ENCODE measurements around the gene NMRK1. TPM values are rescaled to one million over a fixed set of nuclear protein-coding genes. Genes with fewer than 3 reads are reported as not detected.

NMRK1 gene
- total RNA-seq, 1 donor from 2014 or later: 38.5 TPM

DNA sequence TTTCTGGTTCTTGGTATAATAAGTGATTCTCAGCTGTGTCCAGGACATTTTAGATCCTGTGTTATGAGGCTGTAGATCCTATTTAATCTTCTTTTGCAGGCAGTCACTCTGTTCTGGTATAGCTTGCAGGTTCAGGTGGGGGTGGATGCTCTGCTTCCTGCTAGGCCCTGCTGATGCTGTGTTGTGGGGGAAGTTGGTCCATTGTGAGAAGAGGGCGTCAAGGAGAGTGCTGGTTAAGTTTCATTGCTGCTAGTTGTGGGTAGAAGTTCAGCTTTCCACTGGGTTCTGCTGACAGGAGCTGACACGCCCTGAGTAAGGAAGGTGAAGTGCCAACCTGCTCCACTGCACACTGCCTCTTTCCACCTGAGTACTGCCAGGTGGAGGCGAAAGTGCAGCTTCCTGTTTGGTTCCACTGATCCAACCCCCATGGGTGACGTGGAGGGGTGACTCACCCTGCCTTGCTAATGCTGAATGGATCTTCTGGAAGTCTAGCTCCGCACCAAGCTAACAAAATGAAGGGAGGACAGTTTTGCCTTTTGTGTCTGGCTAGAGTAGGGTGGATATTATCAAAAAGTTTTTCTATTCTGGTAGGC is 16.3 kb downstream of the NMRK1 start:
- Histone ChIP-seq H3K27ac (no peak overlapping the region), H3K4me3 (no peak overlapping the region), H3K36me3 (peaks cover 47% of the 10 kb centered on the region), H3K9me3 (no peaks in the 10 kb centered on the region), H3K27me3 (ENCODE audit: low read depth) (no peaks in the 10 kb centered on the region), H3K4me1 (no peaks in the 10 kb centered on the region)
- ATAC-seq (peak; percentile 94 to 96), DNase-seq (peak; percentile 81)
- intact Hi-C loops (cut with DNase I): loop anchor here (10.0 kb wide), 1 partner anchor 297 kb away; no protein-coding TSS in a partner anchor
- TF ChIP-seq, protein P1, sequence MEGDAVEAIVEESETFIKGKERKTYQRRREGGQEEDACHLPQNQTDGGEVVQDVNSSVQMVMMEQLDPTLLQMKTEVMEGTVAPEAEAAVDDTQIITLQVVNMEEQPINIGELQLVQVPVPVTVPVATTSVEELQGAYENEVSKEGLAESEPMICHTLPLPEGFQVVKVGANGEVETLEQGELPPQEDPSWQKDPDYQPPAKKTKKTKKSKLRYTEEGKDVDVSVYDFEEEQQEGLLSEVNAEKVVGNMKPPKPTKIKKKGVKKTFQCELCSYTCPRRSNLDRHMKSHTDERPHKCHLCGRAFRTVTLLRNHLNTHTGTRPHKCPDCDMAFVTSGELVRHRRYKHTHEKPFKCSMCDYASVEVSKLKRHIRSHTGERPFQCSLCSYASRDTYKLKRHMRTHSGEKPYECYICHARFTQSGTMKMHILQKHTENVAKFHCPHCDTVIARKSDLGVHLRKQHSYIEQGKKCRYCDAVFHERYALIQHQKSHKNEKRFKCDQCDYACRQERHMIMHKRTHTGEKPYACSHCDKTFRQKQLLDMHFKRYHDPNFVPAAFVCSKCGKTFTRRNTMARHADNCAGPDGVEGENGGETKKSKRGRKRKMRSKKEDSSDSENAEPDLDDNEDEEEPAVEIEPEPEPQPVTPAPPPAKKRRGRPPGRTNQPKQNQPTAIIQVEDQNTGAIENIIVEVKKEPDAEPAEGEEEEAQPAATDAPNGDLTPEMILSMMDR (IDR thresholded peaks at IDR 0.05): no peak

DNA sequence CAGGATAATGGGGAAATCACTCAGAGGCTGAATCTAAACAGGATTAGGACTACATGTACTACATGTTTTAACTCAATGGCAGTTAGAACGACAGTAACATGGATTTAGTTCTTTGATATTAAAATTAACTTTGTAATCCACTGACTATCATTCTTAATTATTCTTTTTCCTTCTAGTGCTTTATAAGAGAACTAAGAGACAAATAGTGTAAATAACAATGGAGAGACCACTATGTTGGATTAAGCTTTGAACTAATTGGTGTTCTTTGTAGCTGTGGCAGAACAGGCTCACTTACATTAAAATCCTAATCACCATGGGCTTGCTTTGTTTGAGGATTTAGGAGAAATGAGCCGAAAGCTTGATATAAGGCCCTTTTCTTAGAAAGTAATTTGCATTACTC is 18.8 kb downstream of the NMRK1 start:
- Histone ChIP-seq H3K27me3 (ENCODE audit: low read depth) (no peaks in the 10 kb centered on the region), H3K36me3 (peaks cover 50% of the 10 kb centered on the region), H3K9me3 (no peaks in the 10 kb centered on the region), H3K4me1 (no peaks in the 10 kb centered on the region), H3K27ac (no peak overlapping the region), H3K4me3 (no peak overlapping the region)
- DNase-seq: no peak
- TF ChIP-seq, protein P1 (IDR thresholded peaks at IDR 0.05): no peak
- ATAC-seq: no peak
- intact Hi-C loops (cut with DNase I): no loop called here

DNA sequence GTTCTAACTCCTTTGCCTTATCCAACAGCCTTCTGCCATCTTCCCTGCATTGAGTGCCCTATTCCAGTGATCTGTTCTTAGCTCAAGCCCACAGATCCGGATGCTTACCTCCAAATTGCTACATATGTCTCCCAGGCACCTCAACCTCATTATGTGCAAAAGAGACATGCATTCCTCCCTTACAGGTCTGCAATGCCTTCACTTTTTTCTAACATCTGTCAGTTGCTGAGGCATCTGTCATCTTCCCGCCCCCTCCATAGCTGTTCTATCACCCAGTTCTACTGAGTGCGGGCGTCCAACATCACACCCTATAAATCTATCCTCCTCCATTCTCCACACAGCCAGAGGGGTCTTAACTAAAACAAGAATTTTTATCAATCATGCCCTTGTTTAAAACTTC is 20.1 kb downstream of the NMRK1 start:
- no peak overlapping the region for H3K4me3 ChIP-seq
- intact Hi-C loops (cut with DNase I): no loop called here
- TF ChIP-seq, protein P1 (IDR thresholded peaks at IDR 0.05): no peak
- no peak overlapping the region for H3K27ac ChIP-seq
- ATAC-seq (no peak), DNase-seq (no peak)
- peaks cover 56% of the 10 kb centered on the region for H3K36me3 ChIP-seq
- H3K9me3 ChIP-seq: no peaks in the 10 kb centered on the region
- H3K4me1 ChIP-seq: no peaks in the 10 kb centered on the region
- H3K27me3 ChIP-seq (ENCODE audit: low read depth): no peaks in the 10 kb centered on the region

DNA sequence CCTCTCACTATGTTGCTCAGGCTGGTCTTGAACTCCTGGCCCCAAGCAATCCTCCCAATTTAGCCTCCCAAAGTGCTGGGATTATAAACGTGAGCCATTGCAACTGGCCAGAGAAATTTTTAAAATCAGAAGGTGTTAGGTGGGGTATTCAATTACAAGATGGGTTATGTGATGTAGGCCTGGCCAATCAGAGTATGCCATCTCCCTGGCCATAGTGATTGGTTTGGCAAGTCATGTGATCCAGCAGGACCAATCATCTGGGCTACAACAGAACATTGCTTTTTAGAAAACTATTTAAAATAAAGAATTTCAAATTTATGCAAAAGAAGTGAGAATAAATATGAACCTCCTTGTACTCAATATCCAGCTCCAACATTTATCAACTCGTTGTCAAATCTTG is 22.4 kb downstream of the NMRK1 start:
- peaks cover 62% of the 10 kb centered on the region for H3K36me3 ChIP-seq
- intact Hi-C loops (cut with DNase I): no loop called here
- no peak overlapping the region for H3K27ac ChIP-seq
- no peaks in the 10 kb centered on the region for H3K27me3 ChIP-seq (ENCODE audit: low read depth)
- TF ChIP-seq, protein P1 (IDR thresholded peaks at IDR 0.05): no peak
- DNase-seq (no peak), ATAC-seq (no peak)
- H3K4me1 ChIP-seq: no peaks in the 10 kb centered on the region
- no peak overlapping the region for H3K4me3 ChIP-seq
- H3K9me3 ChIP-seq: no peaks in the 10 kb centered on the region

DNA sequence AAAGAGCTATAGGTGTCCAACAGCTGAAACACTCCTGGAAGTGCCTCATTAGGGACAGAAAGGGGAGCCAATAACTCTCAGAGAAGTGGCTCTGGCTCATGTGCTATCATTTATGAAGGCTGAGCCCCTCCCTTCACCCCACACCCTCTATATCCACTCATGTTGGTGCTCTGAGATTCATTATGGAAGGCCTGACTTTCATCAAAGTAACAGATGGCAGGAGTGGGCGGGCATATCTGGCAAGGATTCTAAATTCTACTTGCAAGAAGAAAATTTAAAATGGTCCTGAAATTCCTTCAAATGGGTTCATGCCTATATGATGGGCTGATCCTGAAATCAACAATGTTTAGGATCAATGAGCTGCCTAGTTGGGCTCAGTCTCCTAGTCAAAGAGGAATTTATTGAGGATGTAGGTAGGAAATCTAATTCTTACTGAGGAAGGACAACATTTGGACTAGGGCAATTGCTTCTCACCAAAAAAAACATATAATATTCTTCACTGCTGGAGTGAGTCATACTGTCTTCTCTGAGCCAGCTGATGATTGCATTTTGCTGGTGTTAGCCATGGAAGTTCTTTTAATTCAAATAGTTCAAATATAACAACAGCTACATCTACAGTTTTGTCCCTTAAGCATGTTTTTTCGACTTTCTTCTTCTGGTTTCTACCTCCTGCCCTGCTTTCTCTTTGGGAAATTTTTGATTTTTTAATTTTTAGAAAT is 23.5 kb downstream of the NMRK1 start:
- intact Hi-C loops (cut with DNase I): no loop called here
- H3K36me3 ChIP-seq: peaks cover 62% of the 10 kb centered on the region
- H3K9me3 ChIP-seq: no peaks in the 10 kb centered on the region
- no peak overlapping the region for H3K4me3 ChIP-seq
- no peaks in the 10 kb centered on the region for H3K4me1 ChIP-seq
- no peaks in the 10 kb centered on the region for H3K27me3 ChIP-seq (ENCODE audit: low read depth)
- TF ChIP-seq, protein P1 (IDR thresholded peaks at IDR 0.05): no peak
- no peak for DNase-seq
- H3K27ac ChIP-seq: no peak overlapping the region
- ATAC-seq: no peak
